Suppressor macrophage treated with lipopolysaccharide for 4 hours (primary cell): ENCODE data around the gene ITPR3.

ENCODE experiments used
- DNase-seq: peaks from one replicate; pipeline ENCODE4 v3.0.0-alpha.2; 2020

The ITPR3 gene

DNA sequence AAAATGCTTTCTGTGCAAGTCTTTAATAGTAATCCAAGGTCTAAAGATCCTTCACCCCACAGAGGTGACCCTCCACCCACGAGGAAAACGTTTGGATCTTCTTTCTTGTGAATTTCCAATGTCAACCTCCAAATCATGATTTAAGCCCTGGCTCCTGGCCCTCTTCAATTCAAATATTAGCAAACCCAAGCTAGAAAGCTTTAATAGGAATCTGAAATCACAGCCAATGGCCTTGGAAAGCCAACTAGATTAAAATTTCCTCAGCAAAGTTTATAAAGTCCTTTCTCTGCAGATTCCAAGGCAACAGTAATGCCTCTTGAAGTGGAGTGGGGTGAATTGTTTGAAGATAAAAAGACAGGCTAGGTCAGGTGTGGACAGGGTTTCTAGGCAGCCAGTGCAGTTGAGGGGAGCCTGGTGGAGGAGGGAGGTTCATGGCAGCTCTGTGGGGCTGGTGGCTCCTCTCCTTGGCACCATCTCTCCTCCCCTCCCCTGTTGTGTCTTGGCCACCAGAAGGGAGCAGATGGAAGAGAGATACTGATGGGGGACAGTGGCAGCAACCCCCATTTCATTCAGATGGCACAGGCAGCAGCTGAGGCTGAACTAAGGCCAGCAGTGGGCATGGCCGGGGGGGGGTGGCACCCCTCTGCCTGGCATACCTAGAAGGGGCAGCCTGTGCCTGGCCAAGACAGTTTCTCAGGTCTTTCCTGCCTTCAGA is 102.4 kb downstream of the ITPR3 start:
- no peak for DNase-seq

DNA sequence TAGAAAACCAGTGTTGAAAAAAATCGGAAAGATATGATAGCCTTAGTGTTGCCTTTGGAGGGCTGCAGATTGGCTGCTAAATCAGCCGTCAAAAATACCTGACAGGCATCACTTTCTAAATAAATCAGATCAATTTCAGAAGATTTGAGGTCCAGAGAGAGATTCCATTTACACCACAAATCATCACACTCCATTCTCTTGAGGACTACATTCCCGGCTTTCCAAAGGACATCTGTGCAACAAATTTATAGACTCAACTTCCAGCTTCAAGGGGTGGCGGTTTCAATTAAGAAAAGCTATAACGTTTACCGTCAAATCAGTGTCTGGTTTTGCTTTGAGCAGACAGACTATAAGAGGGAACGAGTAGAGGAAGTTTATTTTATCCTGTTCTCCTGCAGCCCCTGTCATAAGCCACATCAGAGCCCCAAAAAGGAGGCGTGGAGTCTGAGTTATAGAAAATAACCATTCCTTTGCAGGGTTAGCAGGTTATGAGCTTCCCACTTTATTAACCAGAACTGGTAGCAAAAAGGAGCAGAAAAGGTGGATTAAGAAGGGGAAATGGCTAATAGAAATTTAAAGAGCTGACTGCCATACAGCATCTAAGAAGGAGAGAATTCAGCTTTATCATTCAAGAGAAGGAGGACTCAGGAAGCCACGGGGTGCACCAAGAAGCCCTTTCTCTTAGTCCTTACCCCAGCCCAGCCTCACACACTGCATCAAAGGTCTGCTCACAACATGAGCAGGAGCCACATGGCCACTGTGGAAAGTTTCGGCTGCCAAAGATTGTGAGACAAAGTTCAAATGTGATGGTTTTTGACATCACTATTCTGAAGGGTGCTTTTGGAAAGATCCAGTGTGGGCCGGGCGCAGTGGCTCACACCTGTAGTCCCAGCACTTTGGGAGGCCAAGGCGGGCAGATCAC is 103.2 kb downstream of the ITPR3 start:
- no peak for DNase-seq

DNA sequence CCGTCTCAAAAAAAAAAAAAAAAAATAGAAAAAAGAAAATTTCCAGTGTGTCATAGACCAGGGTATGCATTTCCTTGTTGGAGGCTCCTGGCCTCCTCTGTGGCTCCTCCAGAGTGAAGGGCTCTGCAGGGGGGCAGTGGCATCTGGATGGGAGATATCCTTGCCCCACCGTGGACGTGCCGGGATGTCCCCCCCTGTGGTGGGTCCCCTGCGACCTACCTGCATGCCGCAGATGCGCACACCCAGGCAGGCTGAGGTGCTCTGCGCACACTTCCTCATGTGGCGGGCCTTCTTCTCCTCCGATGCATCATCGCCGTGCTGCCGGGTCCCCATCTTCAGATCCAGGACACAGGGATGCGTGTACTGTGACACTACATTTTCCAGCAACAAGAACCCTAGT is 104.1 kb downstream of the ITPR3 start:
- no peak for DNase-seq

DNA sequence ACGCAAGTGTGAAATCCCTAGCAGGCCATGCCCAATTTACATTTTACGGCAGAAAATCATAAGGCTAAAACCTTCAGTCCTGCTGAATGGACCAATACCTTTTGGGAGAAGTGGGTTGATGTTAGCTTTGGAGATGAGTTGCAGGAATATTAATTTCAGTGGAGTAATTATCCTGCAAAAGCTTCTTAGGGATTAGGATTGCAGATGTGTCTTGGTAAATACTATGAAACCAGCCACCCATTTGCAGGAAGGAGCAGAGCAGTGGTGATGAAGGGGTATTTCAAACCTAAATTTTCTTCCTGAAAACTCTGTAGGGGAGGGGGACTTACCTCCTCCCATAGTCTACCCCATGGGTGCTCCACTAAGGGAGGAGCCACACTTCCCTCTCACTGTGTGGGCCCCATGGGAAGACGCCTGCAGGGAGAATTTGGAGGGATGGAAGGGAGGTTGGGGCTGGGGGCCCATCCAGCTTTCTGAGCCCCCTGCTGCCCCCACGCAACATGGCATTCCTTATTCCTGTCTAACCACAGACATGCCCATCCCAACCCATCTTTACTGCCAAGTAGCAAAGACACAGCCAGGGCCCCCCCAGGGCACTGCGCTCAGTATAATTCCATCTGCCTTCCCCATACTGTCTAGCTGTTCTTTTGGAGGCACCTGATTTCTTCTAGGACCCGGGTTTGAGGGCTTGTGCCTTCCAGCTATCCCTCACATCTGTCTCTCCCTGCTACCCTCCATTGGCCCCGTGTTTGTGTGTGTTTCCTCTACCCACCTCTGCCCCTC is 105.0 kb downstream of the ITPR3 start:
- DNase-seq: no peak

DNA sequence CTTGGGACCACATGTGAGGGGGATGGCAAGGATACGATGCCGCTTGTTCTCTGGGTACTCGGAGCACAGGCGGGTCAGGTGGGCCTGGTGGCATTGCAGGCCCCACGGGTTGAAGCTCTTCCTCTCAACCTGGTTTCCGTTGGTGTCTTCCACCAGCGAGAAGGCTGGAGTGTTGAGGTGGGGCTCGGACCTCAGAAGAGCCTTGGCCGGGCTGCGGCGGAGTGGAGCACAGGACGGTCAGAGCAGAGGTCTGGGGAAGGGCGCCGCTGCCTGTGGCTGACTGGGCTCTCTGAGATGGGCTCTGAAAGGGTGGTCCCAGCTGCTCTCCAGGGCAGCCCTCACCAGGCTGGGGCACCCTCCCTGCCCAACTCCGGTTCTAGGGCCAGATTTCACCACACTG is 105.6 kb downstream of the ITPR3 start:
- no peak for DNase-seq

DNA sequence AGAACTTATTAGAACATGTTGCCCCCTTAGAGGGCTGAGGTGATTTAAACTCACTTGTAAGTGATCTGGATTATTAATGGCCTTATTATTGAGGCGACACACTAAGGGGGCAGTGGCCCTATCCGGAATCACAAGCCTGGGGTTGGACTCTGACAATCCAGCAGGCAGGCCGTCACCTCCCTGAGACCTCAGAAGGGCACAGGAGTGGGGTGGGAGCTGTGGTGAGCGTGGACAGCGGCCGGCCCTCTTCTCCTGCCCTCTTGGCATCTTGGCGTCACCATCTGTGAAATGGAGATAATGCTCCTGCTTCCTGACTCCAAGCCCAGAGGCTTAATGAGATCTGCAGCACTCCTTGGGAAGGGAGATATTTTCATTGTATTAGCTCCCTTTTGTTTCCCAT is 106.0 kb downstream of the ITPR3 start:
- DNase-seq: no peak

DNA sequence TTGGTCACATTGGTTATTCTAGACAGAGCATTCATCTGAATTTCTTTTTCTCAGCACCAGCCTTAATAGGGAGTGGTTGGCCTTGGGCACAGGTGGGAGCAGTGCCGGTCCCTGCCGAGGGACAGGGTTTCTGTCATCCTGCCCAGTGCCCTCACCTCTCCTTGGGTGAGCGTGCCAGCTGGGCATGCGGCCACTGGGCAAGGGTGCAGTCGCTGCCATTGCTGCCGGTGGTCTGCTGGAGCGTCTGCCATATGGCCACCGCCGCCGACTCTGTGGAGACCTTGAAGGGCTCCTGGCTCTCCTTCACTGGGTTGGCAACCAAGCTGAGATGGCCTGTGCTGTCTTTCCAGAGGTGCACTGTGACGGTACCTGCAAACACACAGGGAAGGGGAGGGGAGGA is 106.8 kb downstream of the ITPR3 start:
- no peak for DNase-seq

DNA sequence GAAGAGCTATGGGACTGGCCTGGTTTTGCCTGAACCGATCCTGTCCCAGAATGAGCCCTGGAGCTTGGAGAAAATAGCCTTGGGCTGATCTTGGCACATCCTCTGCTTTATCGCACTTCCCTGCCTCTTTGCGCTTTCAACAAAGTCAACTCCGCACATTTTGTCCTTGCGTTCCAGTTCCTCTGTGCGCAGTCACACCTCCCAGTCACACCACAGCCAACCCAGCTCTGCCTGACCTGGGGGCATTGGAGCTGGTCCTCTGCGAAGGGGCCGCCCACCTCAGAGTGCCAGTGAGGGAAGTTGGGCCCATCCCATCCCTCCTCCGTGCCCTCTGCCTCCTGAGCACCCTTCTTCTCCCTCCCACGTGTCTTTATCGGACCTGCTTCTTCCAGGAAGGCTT is 107.3 kb downstream of the ITPR3 start:
- DNase-seq: no peak

DNA sequence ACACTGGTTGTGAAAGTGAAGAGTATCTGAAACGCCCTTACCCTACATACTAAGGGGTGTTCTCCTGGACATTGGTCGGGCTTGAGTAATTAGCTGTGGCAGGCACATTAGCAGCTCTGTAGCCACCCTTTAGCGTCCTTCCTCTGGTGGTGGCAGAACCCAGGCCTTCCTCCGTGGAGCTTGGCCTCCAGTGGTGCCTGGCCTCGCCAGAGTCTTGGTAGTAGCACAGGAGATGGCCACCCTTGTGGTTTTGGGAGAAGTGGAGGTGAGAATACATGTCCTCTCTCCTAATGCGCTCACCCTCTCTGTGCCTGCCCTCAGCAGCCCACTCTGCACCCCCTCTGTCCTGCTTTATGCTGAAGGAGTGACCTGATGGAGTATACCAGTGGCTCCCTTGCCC is 107.9 kb downstream of the ITPR3 start:
- DNase-seq: no peak

DNA sequence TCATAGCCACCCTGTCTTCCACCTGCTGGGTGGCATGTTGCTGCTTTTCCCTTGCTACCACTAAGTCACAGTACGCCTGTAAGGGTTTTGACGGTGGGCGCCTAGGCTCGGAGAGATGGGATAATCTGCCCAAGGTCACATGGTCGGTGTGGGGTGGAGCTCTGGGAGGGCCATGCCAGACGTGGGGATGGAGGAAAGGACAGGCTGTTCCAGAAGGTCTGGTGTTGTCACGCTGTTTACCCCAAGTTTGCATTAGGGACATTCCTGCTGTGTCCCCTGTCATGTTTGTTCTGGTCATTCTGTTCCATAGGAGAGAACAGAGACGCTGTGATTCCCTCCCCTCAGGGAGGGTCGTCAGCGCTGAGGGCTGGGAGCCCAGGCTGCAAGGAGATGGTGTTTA is 109.5 kb downstream of the ITPR3 start:
- DNase-seq: no peak

DNA sequence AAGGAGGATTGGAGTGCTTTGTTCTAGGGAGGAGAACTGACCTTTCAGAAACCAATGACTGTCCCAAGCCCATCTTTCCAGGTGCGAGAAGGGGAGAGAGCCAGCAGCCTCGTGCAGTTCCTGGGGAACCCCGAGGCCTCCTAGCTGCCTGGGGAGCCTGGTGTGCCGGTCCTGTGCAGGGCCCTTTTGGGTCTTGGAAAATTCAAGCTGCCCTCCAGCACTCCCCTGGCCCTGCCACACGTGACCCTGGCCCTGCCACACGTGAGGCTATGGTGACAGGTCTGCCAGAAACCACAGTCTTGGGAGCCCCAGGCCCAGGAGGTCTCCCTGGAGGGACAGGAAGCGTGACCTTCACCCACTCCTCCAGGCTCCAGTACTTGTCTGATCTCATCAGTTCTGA is 109.9 kb downstream of the ITPR3 start:
- no peak for DNase-seq

DNA sequence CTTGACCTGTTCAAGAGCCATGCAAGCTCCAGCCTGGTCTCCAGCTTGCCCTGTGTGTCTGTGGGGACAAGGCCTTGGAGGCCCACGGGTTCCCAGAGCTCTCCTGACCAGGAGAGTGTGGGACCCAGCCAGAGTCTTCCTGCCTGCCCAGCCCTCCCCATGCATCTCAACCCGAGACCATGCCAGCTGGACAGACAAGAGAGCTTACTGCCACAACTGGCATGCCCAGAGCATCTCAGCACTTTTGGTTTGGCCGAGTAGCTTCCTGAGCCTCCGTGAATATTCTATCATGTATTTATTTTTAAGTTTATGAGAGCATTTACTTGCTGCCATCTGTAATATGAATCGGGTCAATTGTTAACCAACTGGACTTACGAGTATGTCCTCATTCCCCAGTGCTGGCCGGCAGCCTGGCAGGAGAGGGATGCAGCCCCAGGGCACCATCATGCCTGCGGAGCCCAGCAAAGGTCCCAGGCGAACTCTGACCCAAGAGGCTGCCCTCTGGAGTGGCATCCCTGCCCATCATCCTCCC is 110.7 kb downstream of the ITPR3 start:
- no peak for DNase-seq

DNA sequence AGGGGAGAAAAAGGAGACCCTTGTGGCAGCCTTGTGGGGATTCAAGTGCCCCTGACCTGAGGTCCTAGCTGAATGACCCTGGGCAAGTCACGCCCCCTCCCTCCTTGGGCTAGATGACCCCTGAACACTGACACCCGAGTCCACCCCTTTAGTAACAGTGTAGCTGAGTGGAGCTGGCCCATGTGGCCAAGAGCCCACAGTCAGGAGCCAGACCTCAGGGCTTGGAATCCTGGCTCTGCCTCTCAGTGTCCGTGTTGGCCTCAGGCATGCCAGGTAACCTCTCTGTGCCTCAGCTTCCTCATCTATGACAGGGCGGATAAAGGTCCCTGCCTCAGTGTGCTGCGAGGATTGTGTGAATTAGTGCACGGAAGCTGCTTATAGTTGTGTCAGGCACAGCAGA is 111.3 kb downstream of the ITPR3 start:
- no peak for DNase-seq

DNA sequence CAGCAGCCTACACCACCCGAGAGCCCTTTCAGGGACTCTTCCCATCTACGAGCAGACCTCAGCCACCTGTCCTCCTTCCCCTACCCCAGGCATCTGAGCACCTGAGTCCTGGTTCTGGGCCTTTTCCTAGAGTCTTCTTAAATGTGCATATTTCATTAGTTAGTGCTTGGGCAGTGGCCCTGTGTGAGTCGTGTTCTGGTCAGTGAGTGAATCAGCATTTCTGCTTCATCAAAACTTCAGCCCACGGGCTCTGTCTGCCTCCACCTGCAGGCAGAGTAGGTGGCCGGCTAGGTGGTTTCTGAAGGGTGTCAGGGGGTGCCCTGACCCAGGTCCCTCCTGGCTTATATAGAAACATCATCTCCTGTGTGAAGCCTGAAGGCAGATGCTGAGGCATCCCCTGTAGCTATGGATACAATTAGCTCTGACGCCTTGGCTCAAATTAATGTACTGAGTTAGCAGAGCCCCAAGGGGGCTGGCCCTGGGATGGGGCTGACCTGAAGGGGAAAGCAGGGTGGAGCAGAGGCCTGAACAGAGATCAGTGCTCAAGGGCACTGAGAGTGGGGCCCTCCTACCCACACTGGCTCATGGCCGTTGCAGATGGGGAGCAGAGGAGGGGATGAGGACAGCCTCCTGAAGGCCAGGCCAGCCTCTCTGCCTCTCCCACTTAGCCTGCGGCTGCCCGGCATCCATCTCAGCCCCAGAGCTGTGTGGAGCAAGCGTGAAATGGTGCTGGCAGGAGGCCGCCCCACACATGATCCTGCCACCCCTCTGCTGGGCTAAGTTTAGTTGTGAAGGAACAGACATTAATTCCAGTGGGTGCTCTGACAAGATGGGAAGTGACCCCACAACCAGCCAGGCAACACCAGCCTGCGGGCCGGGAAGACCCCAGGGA is 111.9 kb downstream of the ITPR3 start:
- DNase-seq: no peak

DNA sequence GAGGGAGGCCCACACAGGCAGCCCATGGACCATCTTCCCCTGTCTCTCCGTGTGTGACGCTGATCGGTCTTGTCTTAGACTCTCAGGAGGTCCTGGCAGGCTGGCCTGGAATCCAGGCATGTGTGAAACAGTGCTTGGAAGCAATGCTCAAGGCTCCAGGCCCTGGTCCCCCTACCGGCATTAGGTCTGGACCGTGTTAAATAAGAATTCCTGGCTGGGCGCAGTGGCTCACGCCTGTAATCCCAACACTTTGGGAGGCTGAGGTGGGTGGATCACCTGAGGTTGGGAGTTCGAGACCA is 112.5 kb downstream of the ITPR3 start:
- DNase-seq: no peak

DNA sequence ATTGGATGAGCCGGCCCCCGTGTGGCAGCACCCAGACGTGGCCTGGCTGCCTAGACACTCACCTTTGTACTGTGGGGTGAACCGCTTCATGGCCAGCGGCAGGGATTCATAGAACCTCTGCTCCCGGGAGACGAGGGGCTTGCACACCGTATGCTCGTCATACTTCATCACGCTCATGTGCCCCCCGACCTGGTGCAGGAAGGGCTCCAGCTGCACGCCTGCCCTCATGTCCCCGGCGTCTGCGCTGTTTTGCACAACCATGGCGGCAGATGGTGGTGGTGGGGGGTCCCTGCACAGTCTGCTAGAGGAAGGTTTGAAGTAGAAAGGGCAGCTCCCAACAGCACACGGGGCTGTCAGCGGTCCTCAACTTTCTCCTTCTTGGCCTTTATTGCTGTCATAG is 114.1 kb downstream of the ITPR3 start:
- no peak for DNase-seq

DNA sequence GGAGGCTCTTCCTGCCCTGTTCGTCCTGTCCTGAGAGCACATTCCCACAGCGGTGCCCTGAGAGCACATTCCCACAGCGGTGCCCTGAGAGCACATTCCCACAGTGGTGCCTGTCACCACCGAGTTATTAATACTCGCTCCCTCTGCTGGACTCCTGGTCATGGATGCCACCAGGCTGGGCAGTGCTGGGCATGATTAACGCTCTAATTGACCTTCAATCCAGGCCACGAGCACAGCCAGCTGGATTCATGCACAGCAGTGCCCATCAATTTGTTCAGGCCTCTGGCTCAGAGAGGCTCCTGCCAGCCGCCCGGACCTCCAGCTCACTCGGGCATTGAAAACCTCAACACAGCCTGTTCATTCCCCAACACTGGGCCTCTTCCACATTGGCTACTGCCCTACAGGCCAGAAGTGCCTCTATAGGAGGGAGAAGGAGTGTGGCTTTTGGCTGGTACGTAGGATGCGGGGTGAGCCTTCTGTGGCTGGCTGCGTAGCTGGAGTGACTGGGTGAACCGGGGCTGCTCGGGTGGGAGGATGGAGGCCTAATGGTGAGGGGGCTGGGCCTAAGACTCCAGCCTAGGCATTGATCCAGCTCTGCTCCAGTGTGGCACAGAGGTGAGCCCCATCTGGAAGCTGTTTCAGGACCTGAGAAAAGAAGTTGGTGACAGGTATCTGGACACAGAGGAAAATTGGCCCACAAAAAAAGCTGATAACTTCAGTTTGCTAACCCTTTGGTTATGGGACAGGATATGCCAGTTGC is 116.3 kb downstream of the ITPR3 start:
- DNase-seq: no peak

DNA sequence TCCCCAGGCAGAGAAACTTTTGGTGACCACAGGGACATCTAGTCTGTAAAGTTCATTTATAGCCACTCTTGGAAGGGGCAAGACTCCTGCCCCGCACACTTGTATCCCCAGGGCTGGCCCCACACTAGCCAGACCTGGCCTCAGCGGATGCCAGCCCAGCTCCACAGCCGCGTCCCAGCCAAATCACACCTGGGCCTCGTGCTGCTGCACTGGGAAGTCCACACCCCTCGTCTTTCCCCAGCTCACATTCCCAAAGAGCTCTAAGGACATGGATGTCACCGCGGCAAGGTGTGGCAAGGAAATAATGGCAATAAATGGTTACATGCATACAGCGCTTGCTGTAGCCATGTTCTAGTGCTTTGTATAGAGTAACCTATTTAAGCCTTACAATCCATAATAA is 117.0 kb downstream of the ITPR3 start:
- no peak for DNase-seq

DNA sequence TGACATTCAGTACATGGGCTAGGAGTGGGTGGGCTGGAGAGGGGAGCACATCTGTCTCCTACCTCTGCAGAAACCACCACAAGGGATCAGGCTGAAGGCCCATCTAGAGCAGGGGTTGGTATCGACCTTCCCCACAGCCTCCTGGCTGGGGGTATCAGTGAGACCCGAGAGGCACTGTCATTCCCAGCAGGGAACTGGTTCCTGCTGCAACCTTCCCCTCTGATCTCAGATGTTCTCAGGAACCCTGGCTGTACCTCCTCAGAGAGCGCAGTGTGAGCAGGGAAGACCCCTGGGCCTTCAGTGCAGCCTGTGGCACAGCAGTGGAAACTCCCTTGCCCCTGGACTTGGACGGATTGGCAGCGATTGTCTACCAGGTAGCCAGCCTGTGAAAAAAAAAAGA is 117.8 kb downstream of the ITPR3 start:
- no peak for DNase-seq

DNA sequence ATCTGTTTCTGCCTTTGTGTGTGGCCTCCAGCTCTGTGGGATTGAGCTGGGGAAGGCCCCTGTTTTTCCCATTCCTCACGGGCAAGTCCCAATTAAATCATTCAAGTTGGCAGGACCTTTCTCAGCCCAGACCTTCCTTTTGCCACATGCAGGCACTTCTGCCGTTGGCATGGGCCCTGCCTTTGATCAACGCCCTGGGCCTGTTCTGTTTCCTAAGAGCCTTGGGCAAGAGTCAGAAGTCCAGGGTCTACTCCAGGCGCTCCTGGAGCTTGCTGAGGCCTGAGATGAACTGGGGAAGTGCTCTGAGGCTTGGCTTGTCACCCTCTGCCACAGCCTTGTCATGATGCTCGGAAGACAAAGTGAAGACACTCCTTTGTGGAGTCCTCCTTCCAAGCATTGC is 118.4 kb downstream of the ITPR3 start:
- peak; percentile 36 for DNase-seq

DNA sequence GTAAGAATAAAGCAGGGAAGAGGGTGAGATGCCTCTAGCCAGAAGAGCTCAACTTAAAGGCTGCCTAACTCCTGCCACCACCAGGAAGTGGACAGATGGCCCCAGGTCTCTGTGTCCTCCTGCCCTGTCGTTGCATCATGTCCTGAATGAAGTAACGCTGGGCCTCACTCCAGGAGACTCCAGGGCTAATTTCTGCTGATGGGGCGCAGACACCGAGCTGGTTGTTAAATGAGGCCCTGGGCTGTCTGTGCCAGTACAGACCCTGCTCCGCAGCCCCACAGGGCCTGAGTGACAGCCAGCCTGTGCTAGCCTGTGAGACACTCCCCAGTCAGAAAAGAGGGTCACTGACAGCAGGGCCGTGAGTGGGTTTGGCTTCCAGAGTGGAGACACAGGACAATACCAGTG is 119.1 kb downstream of the ITPR3 start:
- DNase-seq: peak; percentile 19

DNA sequence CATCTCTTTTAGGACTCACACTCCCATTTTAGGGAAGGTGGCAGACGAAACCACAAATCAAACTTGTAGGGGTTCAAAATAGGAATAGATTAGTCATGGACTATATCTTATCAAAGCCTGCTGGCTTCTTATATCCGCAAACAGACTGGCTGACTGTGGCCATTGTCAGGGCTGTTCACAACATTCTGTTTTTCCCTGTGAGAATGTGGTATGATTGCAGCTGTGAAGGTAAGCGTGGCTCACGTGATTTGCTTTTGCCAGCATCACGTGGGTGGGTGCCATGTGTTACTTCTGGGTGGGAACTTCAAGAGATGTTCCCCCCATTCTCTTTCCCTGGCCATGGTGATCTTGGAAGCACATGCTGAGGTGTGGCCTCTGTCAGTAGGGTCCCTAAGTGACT is 119.7 kb downstream of the ITPR3 start:
- DNase-seq: no peak
